H9 (cell line): Measurements from ENCODE around the gene DPM1. TPM values are rescaled to one million over a fixed set of nuclear protein-coding genes. Genes with fewer than 3 reads are reported as not detected.

ENCODE experiments used
- DNase-seq: peaks from one replicate; pipeline ENCODE4 v3.0.0-alpha.2; 2017
- H2AFZ ChIP-seq: one replicate; pipeline ENCODE4 v1.6.1; 2013; ENCODE audit warnings: mild to moderate bottlenecking, low read length, control low read depth, moderate library complexity
- H2AK5ac ChIP-seq: 2 replicates; pipeline ENCODE4 v1.6.1; 2013; ENCODE audit warnings: low read length, control low read depth, mixed read lengths; ENCODE audit not compliant: insufficient read length
- H2BK120ac ChIP-seq: one replicate; pipeline ENCODE4 v1.6.1; 2013; ENCODE audit warnings: low read depth, mild to moderate bottlenecking, low read length, control low read depth, inconsistent platforms; ENCODE audit not compliant: poor library complexity, severe bottlenecking
- H2BK12ac ChIP-seq: 2 replicates; pipeline ENCODE4 v1.6.1; 2013; ENCODE audit warnings: low read length, control low read depth, mixed read lengths, low read depth; ENCODE audit not compliant: insufficient read length
- H2BK15ac ChIP-seq: 2 replicates; pipeline ENCODE4 v1.6.1; 2013; ENCODE audit warnings: low read depth, low read length, control low read depth
- H2BK20ac ChIP-seq: one replicate; pipeline ENCODE4 v1.6.1; 2013; ENCODE audit warnings: low read depth, mild to moderate bottlenecking, low read length, control low read depth, inconsistent platforms; ENCODE audit not compliant: poor library complexity, severe bottlenecking
- H2BK5ac ChIP-seq: 2 replicates; pipeline ENCODE4 v1.6.1; 2013; ENCODE audit warnings: low read length, control low read depth, mixed read lengths; ENCODE audit not compliant: insufficient read length
- H3K14ac ChIP-seq: 2 replicates; pipeline ENCODE4 v1.6.1; 2013; ENCODE audit warnings: low read length, control low read depth; ENCODE audit not compliant: insufficient read depth
- H3K18ac ChIP-seq: 2 replicates; pipeline ENCODE4 v1.6.1; 2013; ENCODE audit warnings: low read depth, mild to moderate bottlenecking, mixed read lengths, low read length, control low read depth; ENCODE audit not compliant: insufficient read length
- H3K23ac ChIP-seq: 2 replicates; pipeline ENCODE4 v1.6.1; 2013; ENCODE audit warnings: low read length, control low read depth, mixed read lengths, low read depth; ENCODE audit not compliant: insufficient read length
- H3K23me2 ChIP-seq: 2 replicates; pipeline ENCODE4 v1.6.1; 2013; ENCODE audit warnings: low read depth, mild to moderate bottlenecking, mixed read lengths, low read length, control low read depth; ENCODE audit not compliant: insufficient read length, poor library complexity, severe bottlenecking
- H3K27ac ChIP-seq: 2 replicates; pipeline ENCODE4 v1.5.1; 2013; ENCODE audit warnings: low read length, control low read depth, mixed read lengths, low read depth; ENCODE audit not compliant: insufficient read length
- H3K27me3 ChIP-seq: 2 replicates; pipeline ENCODE4 v1.6.1; 2013; ENCODE audit warnings: low read length, control low read depth, inconsistent platforms; ENCODE audit not compliant: insufficient read depth
- H3K4ac ChIP-seq: 2 replicates; pipeline ENCODE4 v1.6.1; 2013; ENCODE audit warnings: low read depth, mild to moderate bottlenecking, control low read depth, inconsistent platforms, low read length, moderate library complexity
- H3K4me1 ChIP-seq: 2 replicates; pipeline ENCODE4 v1.6.1; 2013; ENCODE audit warnings: low read length, control low read depth, inconsistent platforms; ENCODE audit not compliant: insufficient read depth
- H3K4me2 ChIP-seq: 2 replicates; pipeline ENCODE4 v1.6.1; 2013; ENCODE audit warnings: low read length, control low read depth, mixed read lengths; ENCODE audit not compliant: insufficient read length, insufficient read depth
- H3K56ac ChIP-seq: 2 replicates; pipeline ENCODE4 v1.6.1; 2013; ENCODE audit warnings: low read depth, mild to moderate bottlenecking, mixed read lengths, low read length, control low read depth; ENCODE audit not compliant: insufficient read length
- H3K79me1 ChIP-seq: 2 replicates; pipeline ENCODE4 v1.6.1; 2013; ENCODE audit warnings: low read depth, mild to moderate bottlenecking, moderate library complexity, low read length, control low read depth, inconsistent platforms; ENCODE audit not compliant: insufficient read depth, poor library complexity, severe bottlenecking
- H3K79me2 ChIP-seq: 2 replicates; pipeline ENCODE4 v1.6.1; 2013; ENCODE audit warnings: low read length, control low read depth, inconsistent platforms; ENCODE audit not compliant: insufficient read depth
- H3K9ac ChIP-seq: 2 replicates; pipeline ENCODE4 v1.6.1; 2013; ENCODE audit warnings: low read length, control low read depth, mixed read lengths; ENCODE audit not compliant: insufficient read length; ENCODE audit errors: extremely low read depth
- H3K9me3 ChIP-seq: one replicate; pipeline ENCODE4 v1.6.1; 2013; ENCODE audit warnings: low read depth, low read length, inconsistent platforms; ENCODE audit not compliant: control insufficient read depth
- H3T11ph ChIP-seq: one replicate; pipeline ENCODE4 v1.6.1; 2013; ENCODE audit warnings: mild to moderate bottlenecking, low read length, control low read depth, inconsistent platforms
- H4K20me1 ChIP-seq: one replicate; pipeline ENCODE4 v1.6.1; 2013; ENCODE audit not compliant: control insufficient read depth, insufficient read length, insufficient read depth
- H4K5ac ChIP-seq: 2 replicates; pipeline ENCODE4 v1.6.1; 2013; ENCODE audit warnings: low read depth, mild to moderate bottlenecking, mixed read lengths, low read length, control low read depth; ENCODE audit not compliant: insufficient read length
- H4K8ac ChIP-seq: replicated peaks from 2 replicates; pipeline ENCODE4 v1.6.1; 2013; ENCODE audit warnings: low read length, control low read depth, mixed read lengths, low read depth; ENCODE audit not compliant: insufficient read length
- H4K91ac ChIP-seq: 2 replicates; pipeline ENCODE4 v1.6.1; 2013; ENCODE audit warnings: low read depth, mild to moderate bottlenecking, moderate library complexity, mixed read lengths, low read length, control low read depth; ENCODE audit not compliant: insufficient read length
- H3K27ac Mint-ChIP-seq, 3 experiments: 2 replicates in 2 of 3; 3 replicates in 1 of 3; pipeline ENCODE4 v1.8.0; 2020 to 2021; ENCODE audit warnings: mixed read lengths in 3 of 3, mild to moderate bottlenecking in 1 of 3, moderate library complexity in 1 of 3
- H3K27me3 Mint-ChIP-seq: 2 replicates; pipeline ENCODE4 v1.8.0; 2021; ENCODE audit warnings: low read depth, mild to moderate bottlenecking, moderate library complexity, mixed read lengths
- H3K36me3 Mint-ChIP-seq, 3 experiments: 2 replicates in 2 of 3; 3 replicates in 1 of 3; pipeline ENCODE4 v1.8.0; 2020 to 2021; ENCODE audit warnings: low read depth in 3 of 3, mixed read lengths in 3 of 3; ENCODE audit not compliant: insufficient read depth in 1 of 3
- H3K4me1 Mint-ChIP-seq, 2 experiments: 2 replicates each; pipeline ENCODE4 v1.8.0; 2020; ENCODE audit warnings: mixed read lengths in 2 of 2
- H3K4me3 Mint-ChIP-seq, 2 experiments: 2 replicates in 1 of 2; 3 replicates in 1 of 2; pipeline ENCODE4 v1.8.0; 2020 to 2021; ENCODE audit warnings: mild to moderate bottlenecking in 2 of 2, mixed read lengths in 2 of 2, moderate library complexity in 1 of 2
- H3K9me3 Mint-ChIP-seq, 2 experiments: 2 replicates in 1 of 2; 3 replicates in 1 of 2; pipeline ENCODE4 v1.8.0; 2020; ENCODE audit warnings: mild to moderate bottlenecking in 2 of 2, mixed read lengths in 2 of 2, moderate library complexity in 1 of 2
- CTCF ChIP-seq: fragments of 200-600 bp; sonication (generic); conservative IDR thresholded peaks from 3 replicates; pipeline ENCODE4 v1.8.0; 2021; ENCODE audit warnings: antibody characterized with exemption, mild to moderate bottlenecking
- WGBS: extraction: QIAGEN DNeasy Blood & Tissue Kit; methylation state at CpG from one replicate; pipeline ENCODE4 v1.1.7; 2013; ENCODE audit warnings: missing lambda C conversion rate, low lambda C conversion rate, mixed read lengths; ENCODE audit not compliant: insufficient read length; ENCODE audit errors: extremely low coverage; 5-methylcytosine and 5-hydroxymethylcytosine counted together
- total RNA-seq: library from RNA; stranded (reverse); gene quantifications from 2 replicates; pipeline ENCODE4 v1.2.1, GENCODE V29; 2021

DPM1 gene
- total RNA-seq, 1 experiment from 2014 or later = 64.0 TPM

GRCh38 chr20:51004305-51004727 lies 46.0 kb upstream of the DPM1 start:
- H2AK5ac ChIP-seq = no peak overlapping the region
- H3T11ph ChIP-seq = no peak overlapping the region
- H3K79me1 ChIP-seq = no peaks in the 10 kb centered on the region
- no peak overlapping the region for H3K27ac ChIP-seq
- H3K27me3 ChIP-seq = no peaks in the 10 kb centered on the region
- no peak overlapping the region for H2BK120ac ChIP-seq
- H3K4ac ChIP-seq = no peak overlapping the region
- H3K79me2 ChIP-seq = no peaks in the 10 kb centered on the region
- no peaks in the 10 kb centered on the region for H3K4me1 ChIP-seq
- no peak overlapping the region for H3K14ac ChIP-seq
- no peak overlapping the region for H3K56ac ChIP-seq
- H2BK12ac ChIP-seq = no peak overlapping the region
- no peaks in the 10 kb centered on the region for H4K20me1 ChIP-seq
- no peak overlapping the region for H4K8ac ChIP-seq
- no peak overlapping the region for H3K27ac Mint-ChIP-seq
- no peak overlapping the region for H3K9ac ChIP-seq
- WGBS = no CpG with 5 or more reads among the region's 44 CpGs
- no peak for DNase-seq
- no peak overlapping the region for H3K18ac ChIP-seq
- H3K27me3 Mint-ChIP-seq = peaks cover 1% of the 10 kb centered on the region; the same call in 1 of the 2 replicates
- H2BK5ac ChIP-seq = no peak overlapping the region
- no peak overlapping the region for H4K91ac ChIP-seq
- H3K4me1 Mint-ChIP-seq = peaks cover 3 to 6% of the 10 kb centered on the region in 2 experiments; a peak in 1 of 4 replicates
- no peaks in the 10 kb centered on the region for H3K23me2 ChIP-seq
- no peak overlapping the region for H3K4me3 Mint-ChIP-seq
- H3K9me3 Mint-ChIP-seq = no peaks in the 10 kb centered on the region
- no peak for TF ChIP-seq CTCF
- H4K5ac ChIP-seq = no peak overlapping the region
- no peaks in the 10 kb centered on the region for H3K9me3 ChIP-seq
- no peak overlapping the region for H2AFZ ChIP-seq
- no peak overlapping the region for H3K23ac ChIP-seq
- no peak overlapping the region for H2BK20ac ChIP-seq
- H3K36me3 Mint-ChIP-seq = peaks cover 13 to 16% (median 14%) of the 10 kb centered on the region in 3 experiments
- H2BK15ac ChIP-seq = no peak overlapping the region
- H3K4me2 ChIP-seq = no peak overlapping the region
